NCI-H1436 treated with DMSO at 0.1 percent for 48 hours (cell line): ENCODE results near the gene THRB.
A peak's percentile ranks its signal among the peaks of the same experiment; 100 is the strongest.

ENCODE experiments used
- DNase-seq: peaks from one replicate; lab custom pipeline; 2025; lab: John Stamatoyannopoulos, UW

THRB gene

DNA sequence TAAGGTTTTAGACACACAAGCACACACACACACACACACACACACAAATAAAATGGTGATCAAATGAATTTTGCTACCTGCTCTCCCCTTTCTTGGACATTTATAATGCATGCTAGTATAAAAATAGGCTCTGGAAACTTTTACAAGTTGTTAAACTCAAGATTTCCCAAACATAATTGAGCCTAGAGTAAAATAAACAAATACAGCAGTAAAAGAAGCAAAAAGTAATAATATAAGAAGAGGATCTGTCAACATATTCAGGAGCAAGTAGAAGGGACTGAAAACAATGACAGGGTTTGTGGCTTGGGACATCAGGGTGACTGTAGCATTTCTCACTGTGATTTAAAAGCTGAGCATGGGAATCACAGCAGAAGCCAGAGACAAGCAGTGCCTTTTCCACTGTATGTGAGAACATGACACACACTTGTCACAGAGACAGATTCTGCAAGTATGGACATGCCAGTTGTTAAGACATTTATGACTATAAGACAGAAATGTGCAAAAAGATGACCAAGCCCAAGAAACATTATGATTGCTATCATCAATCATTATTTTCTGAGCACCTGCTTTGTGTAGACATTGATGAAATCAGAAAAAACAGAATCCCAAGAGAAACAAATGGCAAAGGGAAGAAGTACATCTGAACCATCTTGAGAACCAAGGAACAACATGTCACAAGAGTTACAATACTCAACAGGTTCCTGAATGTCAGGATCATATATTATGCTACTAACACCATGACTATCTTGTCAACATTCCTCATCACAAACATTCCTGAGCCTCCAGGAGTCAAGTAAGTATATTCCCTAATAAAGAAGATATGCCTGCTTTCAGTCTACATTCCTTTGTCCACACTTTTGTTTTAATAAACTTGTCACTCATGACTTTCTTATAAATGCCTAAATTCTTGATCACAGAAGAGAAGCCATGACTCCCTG is 7.1 kb downstream of the THRB start:
- no peak for DNase-seq

- DNase-seq: no peak
Measured at GRCh38 chr3:24485511-24485910, 9.1 kb downstream of the THRB start.

- DNase-seq: no peak
Measured at GRCh38 chr3:24483873-24484272, 10.8 kb downstream of the THRB start.

GRCh38 chr3:24482096-24482705 is 12.4 kb downstream of the THRB start:
- no peak for DNase-seq

- DNase-seq: no peak
Measured at GRCh38 chr3:24481193-24481592, 13.5 kb downstream of the THRB start.

DNA sequence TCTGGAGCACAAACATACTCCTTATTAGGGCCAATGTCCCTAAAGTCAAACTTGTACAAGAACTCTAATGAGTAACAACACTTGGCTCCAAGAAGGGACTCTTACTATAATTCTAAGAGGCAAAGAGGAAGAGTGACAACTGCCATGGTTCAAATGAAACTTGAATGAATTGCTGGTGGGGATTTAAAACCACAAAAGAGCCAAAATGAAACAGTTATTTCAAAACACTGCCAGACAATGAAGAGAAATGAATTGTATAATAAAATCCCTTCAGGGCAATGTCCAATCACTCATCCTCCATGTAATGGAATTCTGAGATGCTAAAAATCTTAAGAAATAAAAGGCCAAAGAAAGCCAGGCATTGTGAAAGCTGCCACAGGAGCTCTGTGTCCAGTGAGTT is 14.2 kb downstream of the THRB start:
- no peak for DNase-seq

DNA sequence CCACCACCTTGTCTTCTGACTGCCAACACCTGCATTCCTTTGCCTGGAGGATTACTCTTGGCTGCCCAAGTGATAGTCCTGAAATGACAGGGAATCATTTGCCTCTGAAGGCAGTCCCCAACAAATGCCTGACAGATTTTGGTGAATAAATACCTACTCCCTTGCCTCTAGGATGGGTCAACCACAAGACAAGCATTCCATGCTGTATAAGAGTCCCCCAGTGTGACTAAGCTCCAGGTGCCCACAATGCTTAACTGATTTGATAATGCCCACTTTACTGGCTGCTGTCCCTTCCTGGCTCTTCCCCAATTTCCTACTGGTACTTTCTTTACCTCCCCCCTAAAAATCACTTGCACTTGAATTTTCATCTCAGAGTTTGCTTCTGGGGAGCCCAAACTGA is 14.8 kb downstream of the THRB start:
- no peak for DNase-seq

- DNase-seq: no peak
Measured at GRCh38 chr3:24476871-24477656, 17.6 kb downstream of the THRB start.

DNA sequence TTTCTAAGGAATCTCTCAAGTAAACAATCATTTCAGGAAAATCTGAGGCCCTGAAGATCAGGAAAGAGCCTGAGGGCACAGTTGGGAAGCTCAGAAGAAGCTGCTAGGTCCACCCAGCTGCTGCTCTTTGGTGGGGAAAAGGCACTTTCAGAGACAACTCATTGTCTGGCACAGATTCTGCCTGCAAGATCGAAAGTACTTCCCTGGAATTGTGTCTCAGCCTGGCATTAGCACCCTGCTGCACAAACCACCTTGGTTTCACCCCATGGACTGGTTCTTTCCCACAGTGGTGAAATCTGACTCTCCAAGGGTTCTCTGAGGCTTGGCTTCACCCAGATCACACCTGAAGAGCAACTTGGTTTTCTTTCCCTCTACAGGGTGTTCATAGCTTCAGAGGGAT is 18.7 kb downstream of the THRB start:
- DNase-seq: no peak

DNA sequence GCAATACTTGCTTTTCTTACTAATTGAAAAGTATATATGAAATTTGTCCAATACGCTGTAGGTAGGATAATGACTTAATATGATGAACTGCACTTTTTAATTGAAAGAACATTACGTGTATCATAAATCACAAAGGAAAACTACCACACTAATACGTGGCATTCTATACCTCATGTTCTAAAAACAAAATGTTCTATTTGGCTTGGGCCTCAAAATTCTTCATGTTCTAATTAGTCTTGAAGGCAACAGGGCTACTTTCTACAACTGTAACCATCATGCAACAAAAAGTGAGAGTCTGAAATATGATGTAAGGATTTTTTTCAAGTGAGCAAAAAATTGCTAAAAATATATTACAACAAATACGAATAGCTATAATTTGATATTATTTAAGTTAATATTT is 19.8 kb downstream of the THRB start:
- no peak for DNase-seq

- no peak for DNase-seq
Measured at GRCh38 chr3:24472358-24472757, 22.3 kb downstream of the THRB start.

DNA sequence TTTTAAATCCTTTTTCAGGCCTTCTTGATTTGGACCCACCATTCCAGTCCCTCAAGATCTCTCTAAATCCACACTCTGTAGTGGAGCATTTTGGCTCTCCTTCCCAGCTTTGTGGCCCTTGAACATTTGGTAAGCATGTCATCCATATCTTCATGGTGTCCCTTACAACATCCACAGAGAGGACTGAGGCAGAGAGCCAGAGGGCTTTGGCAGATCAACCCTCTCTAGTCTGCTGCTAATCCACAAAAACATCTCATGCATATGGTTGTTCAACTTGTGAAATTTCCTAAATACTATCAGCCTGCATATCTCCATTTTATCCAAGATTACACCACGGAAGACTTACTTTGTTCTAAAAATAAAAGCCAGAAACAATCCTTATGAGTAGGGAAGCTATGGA is 23.2 kb downstream of the THRB start:
- DNase-seq: no peak

DNA sequence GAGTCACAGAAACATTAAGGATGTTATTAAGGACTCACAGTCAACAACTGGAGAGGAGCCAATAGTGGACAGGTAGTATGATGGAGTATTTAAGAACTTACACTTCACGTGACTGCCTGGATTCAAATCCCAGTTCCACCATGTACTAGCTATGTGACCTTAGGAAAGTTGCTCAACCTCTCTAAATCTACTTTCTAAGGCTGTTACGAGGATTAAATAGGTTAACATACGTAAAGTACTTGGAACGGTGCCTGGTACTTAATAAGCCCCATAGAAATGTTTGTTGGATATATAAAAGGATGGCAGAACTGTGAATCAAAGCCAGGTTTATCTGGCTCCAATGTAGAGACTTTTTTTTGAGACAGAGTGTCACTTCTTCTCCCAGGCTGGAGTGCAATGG is 24.4 kb downstream of the THRB start:
- DNase-seq: no peak

DNA sequence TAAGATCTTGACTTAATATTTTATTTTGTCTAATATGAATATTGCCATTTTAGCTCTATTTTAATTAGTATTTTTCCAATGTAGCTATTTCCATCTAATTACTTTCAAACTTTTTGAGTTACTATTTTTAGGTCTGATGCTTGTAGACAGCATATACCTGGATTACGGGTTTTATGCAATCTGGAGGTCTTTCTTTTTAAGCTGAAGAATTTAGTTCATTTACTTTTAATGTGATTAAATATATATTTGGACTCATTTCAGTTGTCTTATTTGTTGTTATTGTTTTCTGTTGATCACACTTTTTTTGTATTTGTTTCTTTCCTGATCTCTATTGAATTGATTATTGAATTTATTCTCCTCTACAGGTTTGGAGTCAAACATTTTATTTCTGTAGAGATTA is 30.3 kb downstream of the THRB start:
- no peak for DNase-seq

- no peak for DNase-seq
Measured at GRCh38 chr3:24462737-24463136, 31.9 kb downstream of the THRB start.

GRCh38 chr3:24460974-24461373 is 33.7 kb downstream of the THRB start:
- DNase-seq: no peak

- peak; percentile 15 for DNase-seq
Measured at GRCh38 chr3:24457719-24458118, 36.9 kb downstream of the THRB start.

DNA sequence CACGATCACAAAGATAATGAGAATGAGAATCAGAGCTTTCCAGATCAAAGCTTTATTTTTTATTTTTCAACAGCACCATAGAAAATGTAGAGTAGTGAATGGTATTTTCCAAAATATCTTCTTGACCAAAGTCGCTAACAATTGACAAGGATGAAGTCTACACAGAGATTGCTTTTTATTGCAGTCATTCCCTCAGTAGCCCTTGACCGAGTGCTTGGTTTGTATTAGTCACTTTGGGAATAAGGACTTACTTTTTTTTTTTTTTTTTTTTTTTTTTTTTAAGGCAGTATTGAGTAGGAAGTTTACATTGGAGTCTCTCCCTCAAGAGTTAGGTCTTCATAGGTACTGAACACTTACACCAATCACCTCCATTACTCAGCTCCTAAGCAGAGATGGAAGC is 39.8 kb downstream of the THRB start:
- no peak for DNase-seq

DNA sequence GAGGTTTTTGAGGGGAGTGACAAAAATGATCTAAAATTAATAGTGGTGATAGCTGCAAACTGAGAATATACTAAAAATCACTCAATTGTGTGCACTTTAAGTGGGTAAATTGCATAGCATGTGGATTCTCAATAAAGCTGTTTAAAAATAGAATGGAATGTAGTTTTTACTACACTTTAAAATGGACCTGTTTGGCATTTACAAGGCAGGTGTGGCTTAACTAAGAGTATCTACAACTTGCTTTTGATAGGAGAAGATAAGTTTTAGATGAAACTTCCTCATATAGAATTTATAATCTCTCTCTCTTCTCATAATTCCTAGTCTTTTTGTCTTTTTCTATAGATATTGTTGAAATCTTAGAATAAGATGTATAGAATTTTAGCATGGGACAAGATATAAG is 40.3 kb downstream of the THRB start:
- DNase-seq: no peak

- DNase-seq: no peak
Measured at GRCh38 chr3:24451461-24452099, 43.1 kb downstream of the THRB start.

GRCh38 chr3:24450160-24450907 is 44.3 kb downstream of the THRB start:
- DNase-seq: no peak

DNA sequence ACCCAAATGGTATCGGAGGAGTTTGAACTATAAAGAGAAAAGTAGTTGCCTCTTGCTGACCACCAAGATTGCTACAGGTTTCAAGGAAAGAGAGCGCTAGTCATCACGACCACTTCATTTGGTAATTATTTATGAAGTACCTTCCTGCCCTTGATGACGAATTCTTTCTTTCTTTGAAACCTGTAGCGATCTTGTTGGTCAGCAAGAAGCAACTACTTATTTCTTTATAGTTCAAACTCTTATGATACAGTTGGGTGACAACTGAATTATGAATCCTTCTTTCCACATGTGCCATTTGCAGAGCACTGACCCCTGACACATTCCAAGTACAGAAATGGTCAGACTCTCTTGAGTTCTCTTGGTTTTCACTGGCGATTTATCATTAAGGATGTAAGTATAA is 46.8 kb downstream of the THRB start:
- no peak for DNase-seq
